ENCODE results near the gene GDA.

The GDA gene

DNA sequence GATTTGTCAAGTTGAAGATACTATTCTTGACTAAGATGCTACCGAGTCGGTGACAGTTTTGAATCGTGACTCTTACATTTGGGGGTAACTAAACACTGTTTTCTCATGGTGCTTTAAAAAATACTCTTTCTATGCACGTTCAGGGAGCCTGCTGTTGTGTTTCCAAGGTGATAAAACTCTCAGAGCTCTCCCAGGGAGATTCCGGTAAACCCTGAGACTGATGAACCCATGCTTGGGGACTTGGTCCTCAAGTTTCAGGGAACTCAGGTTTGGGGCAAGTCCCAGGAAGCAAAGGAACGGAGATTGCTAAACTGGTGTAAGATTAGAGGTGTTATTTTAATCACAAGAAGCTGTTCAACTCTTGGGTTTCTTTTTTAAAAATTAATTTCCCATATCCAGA, 1.4 kb downstream of the GDA start:
- no peak for DNase-seq (ENCODE audit: low read depth)

GRCh38 chr9:72151104-72151503, 1.9 kb downstream of the GDA start:
- DNase-seq (ENCODE audit: low read depth): no peak

- no peak for DNase-seq (ENCODE audit: low read depth)
These were observed 5.4 kb downstream of the GDA start for GRCh38 chr9:72154468-72155285.

DNA sequence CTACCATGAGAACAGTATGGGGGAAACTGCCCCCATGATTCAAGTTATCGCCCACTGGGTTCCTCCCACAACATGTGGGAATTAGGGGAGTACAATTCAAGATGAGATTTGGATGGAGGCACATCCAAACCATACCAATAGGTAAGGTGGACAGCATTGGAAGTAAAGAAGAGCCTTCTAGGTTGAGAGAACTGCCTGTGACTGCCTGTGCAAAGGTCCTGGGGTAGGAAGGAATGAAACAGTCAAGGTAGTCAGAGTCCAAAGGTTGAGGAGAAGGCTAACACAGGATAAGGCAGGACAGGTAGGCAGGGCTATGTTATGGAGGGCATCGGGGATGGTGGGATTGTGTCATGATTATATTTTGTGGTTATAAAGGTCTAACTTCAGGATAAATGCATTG, 6.1 kb downstream of the GDA start:
- no peak for DNase-seq (ENCODE audit: low read depth)

DNA sequence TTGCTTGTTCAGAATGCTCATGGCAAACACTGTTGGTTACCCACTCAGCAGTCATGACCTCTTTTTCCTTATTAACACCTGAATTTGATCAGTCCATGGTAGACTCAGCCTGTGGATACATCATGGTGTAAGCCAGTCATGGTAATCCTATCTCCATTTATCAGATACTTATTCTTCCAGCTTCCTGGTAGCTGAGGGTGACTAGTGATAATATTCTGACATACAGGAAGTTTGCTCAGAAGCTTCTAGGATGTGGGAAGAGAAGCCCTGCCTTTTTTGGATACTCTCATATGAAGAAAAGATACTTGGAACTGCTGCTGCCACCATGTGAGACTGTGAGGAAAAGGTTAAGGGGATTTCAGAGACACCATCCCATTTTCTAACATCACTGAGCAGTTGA, 7.3 kb downstream of the GDA start:
- no peak for DNase-seq (ENCODE audit: low read depth)

DNA sequence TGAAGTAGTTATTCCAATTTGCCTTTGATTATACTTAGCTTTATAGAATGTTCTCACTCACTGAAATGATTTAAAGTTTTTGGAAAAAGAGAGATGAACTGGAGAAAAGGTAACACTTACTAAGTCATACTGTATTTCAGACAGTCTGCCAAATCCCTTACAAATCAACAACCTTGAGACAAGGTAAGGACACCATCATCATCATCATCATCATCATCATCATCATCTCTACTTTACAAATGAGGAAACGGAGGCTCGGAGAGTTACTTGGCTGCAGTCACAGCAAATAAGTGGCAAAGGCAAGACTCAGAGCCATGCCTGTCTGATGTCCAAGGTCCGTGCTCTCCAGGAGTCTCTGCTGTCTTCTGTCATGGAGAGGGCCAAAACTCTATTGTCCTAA, 9.4 kb downstream of the GDA start:
- no peak for DNase-seq (ENCODE audit: low read depth)

- no peak for DNase-seq (ENCODE audit: low read depth)
These were observed 11.3 kb downstream of the GDA start for GRCh38 chr9:72160446-72161123.

DNA sequence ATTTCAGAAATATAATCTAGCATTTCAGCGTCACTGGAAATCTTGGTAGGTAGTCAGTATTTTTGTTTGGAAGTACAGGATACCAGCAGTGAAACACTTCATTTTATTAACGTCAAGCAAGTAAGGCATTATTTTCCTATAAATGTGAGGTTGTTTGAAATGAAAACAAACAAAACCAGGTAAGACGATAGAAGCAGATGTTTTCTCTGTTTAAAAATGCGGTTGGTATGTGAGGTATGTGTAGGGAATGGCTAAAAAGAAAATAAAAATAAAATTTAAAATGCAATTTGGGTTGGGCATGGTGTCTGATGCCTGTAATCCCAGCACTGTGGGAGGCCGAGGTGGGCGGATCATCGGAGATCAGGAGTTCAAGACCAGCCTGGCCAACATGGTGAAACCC, 16.1 kb downstream of the GDA start:
- no peak for DNase-seq (ENCODE audit: low read depth)

- DNase-seq (ENCODE audit: low read depth): no peak
These were observed 16.7 kb downstream of the GDA start for GRCh38 chr9:72165821-72166547.

DNA sequence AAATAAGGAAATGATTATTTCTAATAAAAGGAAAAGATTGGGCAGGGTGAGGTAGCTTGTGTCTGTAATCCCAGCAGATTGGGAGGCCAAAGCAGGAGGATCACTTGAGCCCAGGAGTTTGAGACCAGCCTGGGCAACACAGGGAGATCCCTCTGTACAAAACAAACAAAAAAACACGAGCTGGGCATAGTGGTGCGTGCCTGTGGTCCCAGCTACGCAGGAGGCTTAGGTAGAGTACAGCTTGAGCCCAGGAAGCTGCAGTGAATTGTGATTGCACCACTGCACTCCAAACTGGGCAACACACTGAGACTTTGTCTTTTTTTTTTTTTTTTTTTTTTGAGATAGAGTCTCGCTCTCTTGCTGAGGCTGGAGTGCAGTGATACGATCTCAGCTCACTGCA, 18.8 kb downstream of the GDA start:
- DNase-seq (ENCODE audit: low read depth): no peak

DNA sequence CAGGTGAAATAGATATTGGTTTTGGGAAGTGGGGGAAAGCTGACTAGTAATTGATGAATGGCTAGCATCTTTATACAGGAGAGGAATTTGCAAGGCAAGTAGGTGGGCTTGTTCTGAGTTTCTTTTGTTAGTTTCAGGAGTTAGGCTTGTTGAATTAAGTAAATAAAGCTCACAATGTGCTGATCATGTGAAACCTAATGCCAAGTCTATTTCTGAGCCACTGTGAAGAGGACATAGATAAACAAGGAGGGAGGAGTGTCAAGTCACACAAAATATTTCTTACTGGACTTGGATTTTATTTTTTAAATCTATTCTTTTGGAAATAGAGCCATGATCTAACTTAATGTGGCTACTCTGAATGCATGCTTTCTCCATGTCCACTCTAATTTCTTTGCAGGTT, 19.9 kb downstream of the GDA start:
- no peak for DNase-seq (ENCODE audit: low read depth)

DNA sequence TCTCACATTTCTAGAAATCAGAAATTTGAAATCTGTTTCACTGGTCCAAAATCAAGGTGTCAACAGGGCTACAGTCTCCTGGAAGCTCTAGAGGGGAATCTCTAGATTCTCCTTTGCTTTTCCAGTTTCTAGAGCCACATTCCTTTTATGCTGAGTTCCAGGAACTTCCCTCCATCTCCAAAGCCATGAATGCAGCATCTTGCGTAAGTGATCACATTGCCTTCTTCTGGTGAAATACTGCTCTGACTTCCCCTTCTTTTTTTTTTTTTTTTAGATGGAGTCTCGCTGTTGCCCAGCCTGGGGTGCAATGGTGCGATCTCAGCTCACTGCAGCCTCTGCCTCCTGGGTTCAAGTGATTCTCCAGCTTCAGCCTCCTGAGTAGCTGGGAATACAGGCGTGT, 23.8 kb downstream of the GDA start:
- no peak for DNase-seq (ENCODE audit: low read depth)

- DNase-seq (ENCODE audit: low read depth): no peak
These were observed 36.3 kb downstream of the GDA start for GRCh38 chr9:72185561-72185960.

- no peak for DNase-seq (ENCODE audit: low read depth)
These were observed 38.0 kb downstream of the GDA start for GRCh38 chr9:72187121-72187695.

- DNase-seq (ENCODE audit: low read depth): no peak
These were observed 39.0 kb downstream of the GDA start for GRCh38 chr9:72188232-72188631.

DNA sequence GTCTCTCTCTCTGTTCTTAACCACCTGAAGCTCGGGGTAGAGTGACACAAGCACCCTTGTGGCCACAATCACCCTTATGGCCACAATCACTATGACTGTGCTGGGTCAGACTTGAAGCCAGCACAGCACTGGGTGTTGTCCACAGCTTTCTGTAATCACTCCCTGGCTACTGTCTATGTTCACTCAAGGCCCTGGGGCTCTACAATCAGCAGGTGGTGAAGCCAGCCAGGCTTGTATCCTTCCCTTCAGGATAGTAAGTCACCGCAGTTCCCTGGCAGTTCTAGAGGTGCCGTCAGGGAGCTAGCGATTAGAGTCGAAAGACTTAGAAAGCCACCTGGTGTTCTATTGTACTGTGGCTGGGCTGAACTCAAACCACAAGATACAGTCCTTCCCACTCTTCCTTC, 44.2 kb downstream of the GDA start:
- no peak for DNase-seq (ENCODE audit: low read depth)

GRCh38 chr9:72199238-72199637, 50.0 kb downstream of the GDA start:
- DNase-seq (ENCODE audit: low read depth): no peak

DNA sequence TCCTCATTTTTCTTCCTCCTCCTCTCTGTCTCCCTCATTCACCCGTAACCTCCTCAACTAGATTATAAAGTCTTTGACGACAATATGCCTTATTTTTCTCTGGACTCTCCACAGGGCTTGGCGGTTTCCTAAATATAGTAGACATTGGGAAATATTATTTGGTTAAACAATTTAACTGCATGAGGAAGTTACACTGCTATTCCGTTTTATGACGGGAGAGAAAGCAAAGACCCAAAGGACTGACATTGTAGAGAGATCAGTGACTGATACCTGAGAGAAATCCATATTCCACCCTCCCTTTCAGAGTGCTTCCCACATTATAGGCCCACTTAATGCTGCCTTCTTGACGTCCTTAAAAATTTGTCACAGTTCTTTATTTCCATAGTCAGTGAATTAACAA, 51.2 kb downstream of the GDA start:
- no peak for DNase-seq (ENCODE audit: low read depth)

DNA sequence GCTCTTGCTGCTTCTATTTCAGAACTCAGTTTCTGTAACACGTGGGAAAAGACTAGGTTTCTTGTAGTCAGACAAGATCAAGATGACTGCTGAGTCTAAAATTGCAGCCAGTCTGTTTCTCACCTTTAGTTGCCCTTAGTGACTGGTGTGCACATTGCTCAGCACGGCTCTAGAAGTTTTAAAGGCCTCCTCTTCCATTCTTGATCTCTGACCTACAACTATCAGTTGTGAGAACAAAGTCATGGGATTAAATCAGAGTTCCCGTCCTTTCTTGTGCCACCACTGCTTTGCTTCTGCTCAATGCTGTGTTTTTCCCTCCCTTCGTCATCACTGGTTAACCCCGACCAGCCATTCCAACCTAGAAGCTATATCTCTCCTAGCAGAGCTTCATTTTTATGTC, 52.8 kb downstream of the GDA start:
- DNase-seq (ENCODE audit: low read depth): no peak

DNA sequence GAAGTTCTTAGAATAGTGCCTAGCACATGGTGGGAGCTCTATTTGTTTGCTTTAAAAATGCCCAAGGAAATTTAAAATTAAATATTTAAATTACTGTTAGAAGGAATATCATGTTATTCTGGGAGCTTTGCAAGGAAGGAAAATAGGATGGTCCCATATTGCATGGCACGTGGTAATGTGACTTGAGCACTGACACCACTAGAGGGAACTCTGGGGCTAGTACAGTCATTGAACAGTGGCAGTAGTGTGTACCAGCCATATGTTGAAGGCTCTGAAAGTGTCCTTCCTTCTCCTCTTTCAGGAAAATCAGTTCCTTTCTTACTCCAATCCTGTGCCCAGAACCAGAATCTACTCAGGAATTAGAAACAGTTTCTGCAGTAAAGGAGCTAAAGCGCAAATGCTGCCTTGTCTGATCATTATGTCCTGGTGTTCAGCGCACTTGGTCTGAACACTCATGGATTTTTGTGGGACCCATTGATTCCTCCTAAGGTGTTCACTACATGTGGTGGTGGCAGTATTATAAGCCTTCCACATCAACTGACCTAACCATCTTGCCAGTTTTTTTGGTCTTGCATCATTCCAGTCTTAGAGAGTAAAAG, 54.1 kb downstream of the GDA start:
- DNase-seq (ENCODE audit: low read depth): no peak

- DNase-seq (ENCODE audit: low read depth): no peak
These were observed 54.8 kb downstream of the GDA start for GRCh38 chr9:72204062-72204461.

DNA sequence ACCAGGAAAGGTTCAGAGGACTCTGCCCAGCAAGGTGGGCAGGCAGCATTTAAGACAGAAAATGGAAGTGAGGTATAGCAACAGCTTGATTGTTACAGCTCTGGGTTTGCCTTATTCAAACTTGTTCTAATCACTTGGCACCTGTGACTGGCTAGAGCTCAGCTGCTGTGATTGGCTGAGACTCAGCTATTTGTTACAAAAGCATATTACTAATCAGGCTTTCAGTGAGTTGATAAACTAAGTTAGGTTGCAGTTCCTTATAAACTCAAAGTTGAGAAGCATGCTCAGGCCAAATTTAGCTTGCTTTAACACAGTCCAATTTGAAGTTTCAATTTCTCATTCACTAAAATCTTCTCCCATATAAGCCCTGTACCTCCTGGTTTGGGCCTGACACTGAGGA, 56.3 kb downstream of the GDA start:
- DNase-seq (ENCODE audit: low read depth): no peak

Measured in stimulated activated CD8-positive, alpha-beta memory T cell treated with anti-CD3 and anti-CD28 coated beads, Interleukin-7, amount 100 ng/mL, for 24 hours (primary cell).